ENCODE data around the gene GRIA3.
"Not testable (repeated sequence)": the region's sequence is repeated elsewhere in the genome, so short reads cannot be mapped to it uniquely, and the experiment has no call there.

Gene GRIA3

DNA sequence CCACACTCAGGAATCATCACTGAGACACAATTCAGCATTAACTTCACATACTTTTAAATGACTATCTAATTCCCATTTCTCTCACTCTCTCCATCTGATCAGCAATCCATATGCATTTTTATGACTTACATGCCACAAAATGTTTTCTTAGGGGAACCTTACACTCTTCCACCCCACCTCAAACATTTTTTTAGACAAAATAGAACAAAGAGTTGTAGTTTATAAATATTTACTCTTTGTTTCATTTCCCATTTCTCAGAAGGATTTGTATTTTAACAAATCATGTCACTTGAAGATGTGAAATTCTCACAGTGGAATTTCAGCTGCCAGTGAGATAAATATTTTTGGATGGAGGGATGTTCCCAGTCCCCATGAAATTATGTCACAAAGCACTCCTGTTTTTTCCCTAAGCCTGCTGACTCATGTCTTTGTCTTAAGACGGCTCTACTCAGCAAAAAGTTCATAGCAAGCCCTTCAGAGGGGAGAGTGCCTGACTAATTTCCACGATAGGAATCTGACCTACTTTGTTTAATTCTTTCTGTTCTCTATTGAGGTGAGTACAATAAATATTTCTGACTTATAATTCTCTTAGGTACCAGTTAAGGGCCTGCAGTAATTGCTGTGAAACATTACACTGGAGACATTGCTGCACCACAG, 291.1 kb downstream of the GRIA3 start:
- DNase-seq = no peak

DNA sequence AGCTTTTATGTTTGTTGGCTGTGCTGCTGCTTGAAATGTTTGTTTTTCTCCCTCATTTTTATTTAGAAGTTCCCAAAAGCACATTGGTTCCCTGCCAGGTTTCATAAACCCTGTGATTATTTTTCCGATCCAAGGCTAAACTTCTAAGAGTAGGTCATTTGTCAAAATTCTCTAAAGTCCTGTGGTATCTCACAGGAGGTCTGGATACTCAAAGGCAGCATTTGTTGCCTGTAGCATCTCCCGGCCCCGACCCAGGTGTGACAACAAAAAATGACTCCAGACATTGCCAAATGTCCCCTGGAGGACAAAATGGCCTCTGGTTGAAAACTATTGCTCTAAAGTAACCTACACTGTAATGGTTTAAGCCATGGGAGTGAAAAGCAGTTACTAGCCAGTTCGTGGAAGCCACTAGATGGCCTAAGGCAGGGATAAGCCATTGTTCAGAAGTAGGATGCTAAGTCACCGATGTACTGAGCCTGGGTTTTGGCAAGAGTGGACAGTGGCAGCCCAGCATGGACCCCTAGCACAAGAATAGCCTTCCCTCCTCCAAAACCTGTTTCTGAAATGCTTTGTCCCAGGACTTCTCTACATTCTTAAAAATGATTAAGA, 292.6 kb downstream of the GRIA3 start:
- DNase-seq = no peak

- DNase-seq = no peak
Measured at GRCh38 chrX:123477673-123478072, 293.6 kb downstream of the GRIA3 start.

GRCh38 chrX:123481913-123482851, 298.1 kb downstream of the GRIA3 start:
- DNase-seq = peak in 1 of 2 experiments; percentile 59

- no peak for DNase-seq
Measured at GRCh38 chrX:123486297-123486696, 302.2 kb downstream of the GRIA3 start.

- DNase-seq = no peak
Measured at GRCh38 chrX:123487236-123487635, 303.2 kb downstream of the GRIA3 start.

GRCh38 chrX:123487669-123488068, 303.6 kb downstream of the GRIA3 start:
- DNase-seq = no peak

DNA sequence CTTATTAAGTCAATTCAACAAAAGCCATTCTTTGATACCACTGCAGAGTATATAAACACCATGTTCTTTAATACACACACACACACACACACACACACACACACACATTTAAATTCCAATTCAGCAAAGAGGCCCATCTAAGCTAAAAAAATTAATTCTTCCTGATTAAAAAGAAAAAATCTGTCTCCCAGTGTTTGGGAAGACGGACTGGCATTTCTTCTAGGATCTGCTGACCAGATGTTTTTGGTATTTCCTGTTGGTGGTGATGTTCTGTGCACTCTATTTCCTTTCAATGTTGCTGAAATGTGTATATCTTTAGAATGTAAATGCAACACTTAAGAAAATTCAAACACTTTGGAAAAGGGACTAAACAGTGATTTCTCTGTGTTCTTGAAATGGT, 304.9 kb downstream of the GRIA3 start:
- no peak for DNase-seq

- no peak for DNase-seq
Measured at GRCh38 chrX:123493857-123494256, 309.8 kb downstream of the GRIA3 start.

GRCh38 chrX:123499787-123500186, 315.7 kb downstream of the GRIA3 start:
- no peak for DNase-seq

DNA sequence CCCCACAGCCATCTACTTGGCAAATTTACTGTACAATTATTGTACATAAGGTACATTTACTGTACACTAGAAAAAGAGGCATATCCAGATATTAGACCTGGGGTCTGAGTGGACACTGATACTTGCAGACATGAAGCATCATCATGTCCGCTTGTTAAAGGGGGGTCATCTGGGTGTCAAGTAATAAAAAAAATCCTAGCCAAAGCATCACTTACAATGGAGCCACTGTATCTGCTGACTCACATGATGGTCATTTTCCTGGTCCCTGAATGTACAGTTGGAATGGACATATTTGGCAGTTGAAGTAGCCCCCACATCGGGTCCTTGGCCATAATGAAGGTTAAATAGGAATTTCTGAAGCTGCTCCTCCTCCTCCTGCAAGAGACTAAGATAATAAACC, 320.0 kb downstream of the GRIA3 start:
- no peak for DNase-seq

- no peak for DNase-seq
Measured at GRCh38 chrX:123504630-123505270, 320.7 kb downstream of the GRIA3 start.

DNA sequence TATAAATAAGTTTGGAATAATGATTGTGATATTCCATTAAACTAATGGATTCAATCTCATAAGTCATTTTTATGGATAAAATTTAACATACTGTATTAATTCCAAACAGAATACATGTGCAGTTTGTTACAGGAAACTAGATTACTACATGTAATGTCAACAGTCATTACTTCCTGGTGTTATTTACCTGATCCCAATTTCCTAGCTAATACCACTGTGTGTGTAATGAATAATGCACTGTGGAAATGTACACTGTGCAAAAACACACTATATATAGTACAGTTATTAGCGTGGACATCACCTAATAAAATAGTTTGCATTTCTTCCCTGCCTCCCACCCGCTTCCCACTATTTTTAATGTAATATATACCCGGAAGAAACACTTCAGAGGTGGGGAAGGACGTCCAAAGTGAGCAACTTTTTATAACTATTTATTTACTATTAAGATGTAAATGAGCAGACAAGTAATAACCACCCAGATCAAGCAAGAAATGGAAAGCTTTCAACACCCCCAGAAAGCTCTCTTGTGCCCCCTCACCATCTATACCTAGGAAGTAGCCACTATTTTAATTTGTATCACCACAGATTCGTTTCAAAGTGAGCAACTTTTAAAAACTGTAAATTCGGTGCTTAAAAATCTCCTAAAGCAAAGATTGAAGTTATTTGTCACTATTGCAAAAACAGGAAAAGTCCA, 329.7 kb downstream of the GRIA3 start:
- no peak for DNase-seq

GRCh38 chrX:123514279-123514640, 330.2 kb downstream of the GRIA3 start:
- not testable (repeated sequence) for DNase-seq

DNA sequence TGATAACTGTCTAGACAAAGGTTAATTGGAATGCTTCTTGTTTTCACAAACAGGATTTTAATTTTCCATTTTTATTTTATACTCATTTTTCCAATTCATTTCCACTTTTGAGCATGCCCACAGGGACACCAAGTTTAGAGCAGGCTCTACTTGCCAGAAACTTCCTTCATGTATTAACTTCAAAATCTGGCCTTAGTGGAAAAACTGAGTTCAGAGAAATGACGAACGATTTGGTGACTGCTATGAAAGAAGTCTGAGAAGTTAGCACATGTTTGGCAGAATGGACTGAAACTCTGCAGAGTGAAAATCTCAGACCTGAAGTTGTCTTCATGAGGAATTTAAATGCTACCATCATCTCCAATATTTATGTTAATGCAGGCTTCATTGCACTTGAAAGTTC, 334.7 kb downstream of the GRIA3 start:
- DNase-seq = no peak

DNA sequence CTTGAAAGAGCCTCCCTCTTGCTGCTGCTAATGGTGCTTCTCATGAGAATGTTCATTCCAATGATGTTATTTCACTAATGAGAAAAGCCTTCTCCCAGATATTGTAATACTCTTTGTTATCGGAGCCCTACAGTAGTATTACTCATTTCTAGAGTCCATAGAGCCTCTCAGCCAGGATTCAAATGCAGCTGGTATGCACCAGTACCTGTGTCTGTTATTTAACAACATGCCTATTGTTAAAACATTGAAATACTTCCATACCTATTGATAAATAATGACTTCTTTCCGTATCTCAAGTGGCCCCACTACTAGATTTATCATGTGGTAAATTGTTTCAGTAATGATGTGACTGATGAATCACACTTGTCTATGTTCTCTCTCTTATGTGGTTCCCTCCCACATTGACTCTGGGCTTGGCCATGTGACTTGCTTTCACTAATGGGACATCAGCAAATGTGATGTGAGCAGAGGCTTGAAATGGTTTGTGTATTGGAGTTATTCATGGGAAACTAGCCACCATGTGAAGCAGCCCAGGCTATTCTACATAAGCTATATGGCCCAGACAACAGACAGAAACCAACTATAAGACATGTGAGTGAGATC, 341.1 kb downstream of the GRIA3 start:
- no peak for DNase-seq

- DNase-seq = not testable (repeated sequence)
Measured at GRCh38 chrX:123530726-123531125, 346.6 kb downstream of the GRIA3 start.
